ENCODE data around the gene RFX2.

DNA sequence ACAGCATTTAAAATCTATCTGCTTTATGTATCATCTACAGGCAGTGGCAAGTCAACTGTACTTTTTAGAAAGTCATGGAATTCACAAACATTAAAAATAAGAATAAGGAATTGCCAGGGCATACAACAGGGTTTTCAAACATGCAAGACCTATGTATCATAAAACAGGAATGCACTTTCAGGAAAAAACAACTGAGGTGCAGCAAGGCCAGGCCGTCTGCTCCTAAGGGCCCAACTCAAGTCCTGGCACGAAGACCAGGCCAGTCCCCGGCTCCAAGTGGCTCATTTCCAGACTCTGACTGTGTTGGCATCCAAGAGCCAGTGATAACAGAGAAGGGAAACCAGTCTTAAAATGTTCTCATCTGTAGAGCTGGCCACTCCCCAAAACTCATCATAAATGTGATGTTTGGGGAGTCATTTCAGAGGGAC is 7.1 kb downstream of the RFX2 start:
- TF ChIP-seq, protein P1, sequence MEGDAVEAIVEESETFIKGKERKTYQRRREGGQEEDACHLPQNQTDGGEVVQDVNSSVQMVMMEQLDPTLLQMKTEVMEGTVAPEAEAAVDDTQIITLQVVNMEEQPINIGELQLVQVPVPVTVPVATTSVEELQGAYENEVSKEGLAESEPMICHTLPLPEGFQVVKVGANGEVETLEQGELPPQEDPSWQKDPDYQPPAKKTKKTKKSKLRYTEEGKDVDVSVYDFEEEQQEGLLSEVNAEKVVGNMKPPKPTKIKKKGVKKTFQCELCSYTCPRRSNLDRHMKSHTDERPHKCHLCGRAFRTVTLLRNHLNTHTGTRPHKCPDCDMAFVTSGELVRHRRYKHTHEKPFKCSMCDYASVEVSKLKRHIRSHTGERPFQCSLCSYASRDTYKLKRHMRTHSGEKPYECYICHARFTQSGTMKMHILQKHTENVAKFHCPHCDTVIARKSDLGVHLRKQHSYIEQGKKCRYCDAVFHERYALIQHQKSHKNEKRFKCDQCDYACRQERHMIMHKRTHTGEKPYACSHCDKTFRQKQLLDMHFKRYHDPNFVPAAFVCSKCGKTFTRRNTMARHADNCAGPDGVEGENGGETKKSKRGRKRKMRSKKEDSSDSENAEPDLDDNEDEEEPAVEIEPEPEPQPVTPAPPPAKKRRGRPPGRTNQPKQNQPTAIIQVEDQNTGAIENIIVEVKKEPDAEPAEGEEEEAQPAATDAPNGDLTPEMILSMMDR (IDR thresholded peaks at IDR 0.05; ENCODE audit: insufficient read depth, low read length), result no peak
- no peak for TF ChIP-seq POLR2AphosphoS5 (IDR thresholded peaks at IDR 0.05; ENCODE audit: low read depth)
- TF ChIP-seq, protein P2, sequence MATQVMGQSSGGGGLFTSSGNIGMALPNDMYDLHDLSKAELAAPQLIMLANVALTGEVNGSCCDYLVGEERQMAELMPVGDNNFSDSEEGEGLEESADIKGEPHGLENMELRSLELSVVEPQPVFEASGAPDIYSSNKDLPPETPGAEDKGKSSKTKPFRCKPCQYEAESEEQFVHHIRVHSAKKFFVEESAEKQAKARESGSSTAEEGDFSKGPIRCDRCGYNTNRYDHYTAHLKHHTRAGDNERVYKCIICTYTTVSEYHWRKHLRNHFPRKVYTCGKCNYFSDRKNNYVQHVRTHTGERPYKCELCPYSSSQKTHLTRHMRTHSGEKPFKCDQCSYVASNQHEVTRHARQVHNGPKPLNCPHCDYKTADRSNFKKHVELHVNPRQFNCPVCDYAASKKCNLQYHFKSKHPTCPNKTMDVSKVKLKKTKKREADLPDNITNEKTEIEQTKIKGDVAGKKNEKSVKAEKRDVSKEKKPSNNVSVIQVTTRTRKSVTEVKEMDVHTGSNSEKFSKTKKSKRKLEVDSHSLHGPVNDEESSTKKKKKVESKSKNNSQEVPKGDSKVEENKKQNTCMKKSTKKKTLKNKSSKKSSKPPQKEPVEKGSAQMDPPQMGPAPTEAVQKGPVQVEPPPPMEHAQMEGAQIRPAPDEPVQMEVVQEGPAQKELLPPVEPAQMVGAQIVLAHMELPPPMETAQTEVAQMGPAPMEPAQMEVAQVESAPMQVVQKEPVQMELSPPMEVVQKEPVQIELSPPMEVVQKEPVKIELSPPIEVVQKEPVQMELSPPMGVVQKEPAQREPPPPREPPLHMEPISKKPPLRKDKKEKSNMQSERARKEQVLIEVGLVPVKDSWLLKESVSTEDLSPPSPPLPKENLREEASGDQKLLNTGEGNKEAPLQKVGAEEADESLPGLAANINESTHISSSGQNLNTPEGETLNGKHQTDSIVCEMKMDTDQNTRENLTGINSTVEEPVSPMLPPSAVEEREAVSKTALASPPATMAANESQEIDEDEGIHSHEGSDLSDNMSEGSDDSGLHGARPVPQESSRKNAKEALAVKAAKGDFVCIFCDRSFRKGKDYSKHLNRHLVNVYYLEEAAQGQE (IDR thresholded peaks at IDR 0.05; ENCODE audit: insufficient replicate concordance, low read depth), result no peak
- no peak for TF ChIP-seq GABPA (IDR thresholded peaks at IDR 0.05; ENCODE audit: low read depth)
